ENCODE results near the gene HTRA3.

HTRA3 gene

DNA sequence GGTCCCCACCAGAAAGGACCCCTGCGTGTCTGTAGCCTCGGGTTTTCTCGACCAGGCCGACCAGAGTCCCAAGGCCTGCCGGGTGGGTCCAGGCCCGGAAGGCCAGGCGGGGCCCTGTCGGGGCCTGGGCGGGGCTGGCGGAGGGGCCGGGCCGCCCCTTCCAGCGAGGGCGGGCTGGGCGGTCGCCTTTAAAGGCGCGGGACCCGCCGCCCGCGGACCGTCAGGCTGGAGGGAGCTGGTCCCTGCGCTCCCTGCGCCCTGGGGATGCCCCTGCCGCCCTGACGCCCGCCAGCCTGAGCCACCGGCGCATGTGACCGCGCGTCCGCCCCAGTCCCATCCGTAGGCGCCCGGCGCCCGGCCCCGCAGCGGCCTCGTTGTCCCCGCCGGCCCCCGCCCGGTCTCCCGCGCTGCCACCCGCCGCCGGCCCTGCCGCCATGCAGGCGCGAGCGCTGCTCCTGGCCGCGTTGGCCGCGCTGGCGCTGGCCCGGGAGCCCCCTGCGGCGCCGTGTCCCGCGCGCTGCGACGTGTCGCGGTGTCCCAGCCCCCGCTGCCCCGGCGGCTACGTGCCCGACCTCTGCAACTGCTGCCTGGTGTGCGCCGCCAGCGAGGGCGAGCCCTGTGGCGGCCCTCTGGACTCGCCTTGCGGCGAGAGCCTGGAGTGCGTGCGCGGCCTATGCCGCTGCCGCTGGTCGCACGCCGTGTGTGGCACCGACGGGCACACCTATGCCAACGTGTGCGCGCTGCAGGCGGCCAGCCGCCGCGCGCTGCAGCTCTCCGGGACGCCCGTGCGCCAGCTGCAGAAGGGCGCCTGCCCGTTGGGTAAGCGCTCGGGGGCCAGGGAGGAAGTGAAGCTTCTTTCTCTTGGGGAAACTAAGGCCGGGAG is at the start of gene HTRA3:
Gene HTRA3, plus strand, starts transcription at position 220 of the 883 bp plus-strand sequence. Its CDS starts 215 bp downstream, at position 435.
- no peak for DNase-seq

DNA sequence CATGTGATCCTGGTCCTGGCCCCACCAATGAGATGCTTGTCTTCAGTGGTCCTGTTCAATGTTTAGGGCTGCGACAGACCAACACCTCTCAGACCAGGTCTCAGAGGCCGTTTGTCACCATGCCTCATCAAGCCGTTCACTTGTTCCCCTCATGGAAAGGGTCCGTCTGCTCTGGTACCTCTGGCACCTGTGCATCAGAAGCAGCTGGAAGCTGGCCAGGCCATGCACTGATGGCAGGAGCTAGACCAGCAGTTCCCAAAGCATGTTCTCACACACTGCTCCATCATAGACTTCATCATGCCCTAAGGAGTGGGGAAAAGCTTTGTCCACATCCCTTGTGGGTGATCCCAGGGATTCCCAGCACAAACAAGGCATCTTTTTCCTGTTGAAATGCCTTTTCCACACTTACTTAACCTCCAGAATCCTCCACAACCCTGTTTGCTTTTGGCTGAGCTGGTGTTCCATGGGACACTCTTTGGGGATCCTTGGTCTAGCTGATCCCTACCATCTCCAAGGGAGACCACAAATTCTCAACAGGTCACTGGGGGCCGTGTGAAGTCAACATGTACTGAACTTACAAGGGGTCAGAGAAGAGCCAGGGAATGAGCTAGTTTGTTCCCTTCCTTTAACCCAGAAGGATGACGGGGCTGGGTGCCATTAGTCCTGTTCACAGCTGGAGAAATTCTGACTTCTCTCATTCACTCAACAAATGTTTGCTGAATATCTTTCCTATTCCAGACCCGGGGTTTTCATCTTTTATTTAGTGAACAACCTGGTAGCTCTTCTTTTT is 48.7 kb upstream of the HTRA3 start:
- no peak for DNase-seq

DNA sequence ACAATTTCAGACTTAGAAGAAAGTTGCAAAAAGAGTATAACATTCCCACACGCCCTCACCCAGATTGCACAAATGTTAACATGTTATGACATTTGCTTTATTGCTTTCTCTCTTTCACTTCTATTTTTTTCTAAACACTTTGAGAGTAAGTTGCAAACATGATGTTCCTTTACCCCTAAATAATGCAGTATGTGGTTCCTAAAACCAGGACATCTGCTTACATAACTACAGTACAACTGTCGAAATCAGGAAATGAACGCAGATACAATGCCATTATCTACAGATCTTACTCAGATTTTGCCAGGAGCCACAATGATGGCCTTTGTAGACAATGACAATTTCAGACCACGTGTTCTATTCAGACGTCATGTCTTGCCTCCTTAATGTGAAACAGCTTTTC is 48.1 kb upstream of the HTRA3 start:
- no peak for DNase-seq

DNA sequence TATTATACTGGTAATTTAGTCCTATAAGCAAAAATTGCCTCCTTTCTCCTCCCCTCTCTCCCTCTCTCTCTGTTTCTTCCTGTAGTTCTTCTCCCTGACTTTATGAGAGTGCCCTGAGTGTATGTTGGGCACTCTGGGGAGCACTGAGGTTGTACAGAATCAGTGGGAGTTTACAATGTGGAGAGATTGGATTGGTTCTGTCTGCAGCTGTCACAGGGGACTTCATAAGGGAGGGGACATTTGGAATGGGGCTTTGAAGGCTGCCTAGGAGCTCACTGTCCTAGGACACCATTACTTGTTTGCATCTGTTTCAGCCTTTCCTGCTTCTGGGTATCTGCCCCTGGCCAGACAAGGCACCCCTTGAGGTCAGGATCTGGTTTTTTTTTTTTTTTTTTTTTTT is 47.6 kb upstream of the HTRA3 start:
- no peak for DNase-seq

DNA sequence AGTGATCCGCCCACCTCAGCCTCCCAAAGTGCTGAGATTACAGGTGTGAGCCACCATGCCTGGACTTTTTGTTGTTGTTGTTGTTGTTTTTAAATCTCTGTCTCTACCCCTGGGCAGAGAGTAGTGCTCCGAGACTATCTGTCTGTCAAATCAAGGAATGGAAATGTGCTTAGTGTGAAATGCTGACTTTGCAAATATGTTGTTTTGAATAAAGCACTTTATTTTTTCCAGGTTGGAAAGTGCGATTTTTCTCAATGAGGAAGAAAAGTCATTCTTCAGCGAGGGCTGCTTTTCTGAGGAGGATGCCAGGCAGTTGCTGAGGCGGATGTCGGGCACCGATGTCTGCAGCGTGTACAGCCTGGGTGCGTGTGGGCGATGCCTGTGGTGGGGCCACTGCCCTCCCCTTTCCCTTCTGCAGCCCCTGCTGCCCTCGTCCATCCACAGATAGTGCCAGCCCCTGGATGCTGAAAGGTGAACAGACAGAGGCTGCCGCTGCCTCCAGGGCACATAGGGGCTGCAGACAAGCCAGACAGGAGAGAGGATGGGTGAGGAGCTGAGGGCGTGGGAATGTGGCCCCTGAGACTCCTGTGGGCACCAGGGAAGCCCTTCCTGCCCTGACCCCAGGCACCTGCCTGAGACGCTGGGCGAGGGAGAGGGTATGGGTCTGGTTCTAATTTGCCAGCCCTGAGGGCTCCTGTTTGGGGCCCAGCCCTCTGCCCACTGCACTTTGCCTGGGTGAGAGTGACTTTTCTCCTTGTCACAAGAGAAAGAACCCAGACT is 46.8 kb upstream of the HTRA3 start:
- no peak for DNase-seq

DNA sequence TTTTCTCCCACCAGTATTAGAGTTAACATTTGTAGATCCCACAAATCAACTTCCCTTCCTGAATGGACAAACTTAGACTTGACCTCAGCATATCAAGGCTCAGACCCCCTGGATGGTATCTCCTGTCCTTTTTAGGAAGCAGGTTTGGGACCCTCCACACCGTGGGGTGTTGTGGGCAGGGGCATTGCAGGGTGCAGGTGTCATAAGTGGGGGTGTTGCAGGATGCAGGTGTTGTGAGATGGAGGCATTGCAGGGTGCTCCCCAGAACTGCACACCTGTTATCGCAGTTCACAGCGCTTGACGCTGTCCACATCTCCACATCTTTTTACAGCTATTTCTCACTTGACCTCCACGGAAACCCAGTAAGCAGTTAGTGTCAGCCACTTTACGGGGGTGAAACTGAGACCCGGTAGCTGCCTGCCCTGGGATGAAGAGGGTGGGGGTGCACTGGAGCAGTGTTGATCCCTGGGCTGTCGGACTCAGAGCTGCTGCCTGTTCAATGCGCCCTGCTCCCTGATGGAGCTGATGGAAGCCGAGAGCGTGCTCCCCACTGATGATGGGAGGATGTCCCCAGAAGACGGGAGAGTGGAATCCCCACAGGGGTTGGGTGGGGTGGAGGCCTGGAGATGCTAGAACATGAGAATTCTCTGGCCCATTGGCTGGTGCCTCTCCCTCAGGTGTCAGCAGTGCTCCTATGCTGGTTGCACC is 45.1 kb upstream of the HTRA3 start:
- DNase-seq: no peak

GRCh38 chr4:8224975-8225625 is 44.5 kb upstream of the HTRA3 start:
- no peak for DNase-seq

DNA sequence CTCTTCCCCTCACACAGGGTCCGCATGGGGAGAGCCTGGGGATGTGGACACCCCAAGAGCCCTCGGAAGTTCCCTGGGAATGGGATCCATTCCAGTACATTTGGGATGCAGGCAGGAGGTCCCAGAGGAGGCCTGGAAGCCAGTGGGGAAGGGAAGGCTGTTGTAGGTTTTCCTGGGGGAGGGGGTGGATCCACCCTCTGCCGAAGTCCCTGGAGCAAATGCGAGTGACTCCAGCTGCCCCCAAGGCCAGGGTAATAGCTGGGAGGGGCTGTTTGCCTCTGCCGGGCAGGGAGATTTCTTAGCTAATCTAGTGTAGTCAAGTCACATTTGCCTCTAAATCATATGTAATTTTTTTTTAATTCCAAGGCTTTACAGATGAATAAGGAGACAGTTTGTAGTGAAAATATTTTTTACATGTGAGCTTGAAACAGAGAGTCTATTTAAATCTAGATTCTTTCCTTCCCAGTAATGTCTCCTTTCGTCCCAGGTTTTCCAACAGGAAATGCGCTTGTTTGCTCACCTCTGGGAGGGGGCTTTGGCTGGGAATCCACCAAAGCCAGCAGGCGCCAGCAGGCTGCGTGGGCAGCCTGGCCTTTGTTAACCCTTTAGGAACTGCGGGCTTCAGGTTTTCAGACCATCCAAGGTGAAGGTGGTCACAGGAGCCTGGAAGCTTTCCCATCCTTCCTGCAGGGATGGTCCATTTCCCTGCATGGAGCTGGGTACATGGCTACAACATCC is 43.7 kb upstream of the HTRA3 start:
- DNase-seq: no peak

DNA sequence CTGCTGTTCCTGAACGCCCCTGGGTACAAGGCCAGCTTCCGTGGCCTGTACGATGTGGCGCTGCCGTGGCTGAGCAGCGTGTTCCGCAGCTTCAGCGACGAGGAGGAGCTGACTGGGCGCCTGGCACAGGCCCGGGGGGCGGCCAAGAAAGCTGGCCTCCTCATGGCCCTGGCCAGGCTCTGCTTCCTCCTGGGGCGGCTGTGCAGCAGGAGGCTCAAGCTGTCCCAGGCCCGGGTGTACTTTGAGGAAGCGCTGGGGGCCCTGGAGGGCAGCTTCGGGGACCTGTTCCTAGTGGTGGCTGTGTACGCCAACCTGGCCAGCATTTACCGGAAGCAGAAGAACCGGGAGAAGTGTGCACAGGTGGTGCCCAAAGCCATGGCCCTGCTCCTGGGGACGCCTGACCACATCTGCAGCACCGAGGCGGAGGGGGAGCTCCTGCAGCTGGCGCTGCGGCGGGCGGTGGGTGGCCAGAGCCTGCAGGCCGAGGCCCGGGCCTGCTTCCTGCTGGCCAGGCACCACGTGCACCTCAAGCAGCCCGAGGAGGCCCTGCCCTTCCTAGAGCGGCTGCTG is 42.3 kb upstream of the HTRA3 start:
- DNase-seq: no peak

GRCh38 chr4:8227771-8228318 is 41.7 kb upstream of the HTRA3 start:
- no peak for DNase-seq

DNA sequence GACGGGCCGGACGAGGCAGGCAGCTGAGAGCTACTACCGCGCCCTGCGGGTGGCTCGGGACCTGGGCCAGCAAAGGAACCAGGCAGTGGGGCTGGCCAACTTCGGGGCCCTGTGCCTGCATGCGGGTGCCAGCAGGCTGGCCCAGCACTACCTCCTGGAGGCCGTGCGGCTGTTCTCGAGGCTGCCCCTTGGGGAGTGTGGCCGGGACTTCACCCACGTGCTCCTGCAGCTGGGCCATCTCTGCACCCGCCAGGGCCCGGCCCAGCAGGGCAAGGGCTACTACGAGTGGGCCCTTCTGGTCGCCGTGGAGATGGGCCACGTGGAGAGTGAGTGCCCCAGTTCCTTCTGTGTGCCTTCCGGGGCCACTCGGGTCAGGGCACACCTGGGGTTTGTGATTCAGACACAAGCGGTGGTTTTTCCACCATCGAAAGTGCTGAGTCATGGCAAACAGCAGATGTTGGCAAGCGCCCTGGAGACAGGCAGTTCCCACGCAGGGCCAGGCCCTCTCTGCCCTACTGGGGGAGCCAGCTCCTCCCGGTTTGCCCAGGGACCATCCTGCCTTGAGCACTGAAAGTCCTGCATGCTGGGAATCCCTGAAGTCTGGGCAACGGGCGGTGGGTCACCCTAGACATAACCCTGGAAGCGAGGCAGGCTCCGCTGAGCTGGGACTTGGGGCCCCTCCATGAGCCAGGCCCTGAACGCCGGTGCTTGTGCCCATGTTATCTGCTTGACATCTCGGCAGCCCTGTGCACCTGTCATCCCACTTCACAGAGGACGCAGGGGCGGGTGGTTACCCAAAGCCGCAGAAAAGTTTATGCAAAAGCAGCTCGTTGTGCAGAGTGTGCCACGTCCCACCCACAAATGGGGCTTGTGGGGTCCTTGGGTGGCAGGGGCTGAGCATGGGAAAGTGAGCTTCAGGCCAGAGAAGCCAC is 41.0 kb upstream of the HTRA3 start:
- DNase-seq: peak; percentile 90

DNA sequence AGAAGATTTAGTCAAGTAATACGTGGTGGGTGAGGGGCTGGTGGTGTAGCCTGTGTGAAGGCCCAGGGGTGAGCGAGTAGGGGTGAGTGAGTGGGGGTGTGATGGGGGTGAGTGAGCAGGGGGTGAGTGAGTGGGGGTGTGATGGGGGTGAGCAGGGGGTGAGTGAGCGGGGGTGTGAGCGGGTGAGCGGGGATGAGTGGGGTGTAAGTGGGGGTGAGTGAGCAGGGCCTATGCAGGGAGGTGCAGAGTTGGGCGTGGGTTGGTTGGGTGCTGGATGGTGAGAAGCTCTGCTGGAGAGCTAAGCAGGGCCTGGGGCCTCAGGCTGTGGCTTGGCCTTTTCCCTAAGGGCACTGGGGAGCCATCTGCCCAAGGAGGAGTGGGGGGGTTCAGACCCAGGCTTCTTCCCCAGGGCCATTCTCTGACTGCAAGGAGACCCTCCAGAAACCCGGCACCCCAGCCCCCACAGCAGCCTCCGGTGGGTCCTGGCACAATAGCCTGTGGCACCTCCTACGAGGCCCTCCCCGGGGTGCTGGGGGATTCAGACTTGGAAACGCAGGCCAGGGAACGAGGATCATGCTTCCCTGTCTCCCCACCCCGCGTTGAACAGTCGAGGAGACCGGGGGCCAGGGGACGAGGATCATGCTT is 40.1 kb upstream of the HTRA3 start:
- peak; percentile 49 for DNase-seq

DNA sequence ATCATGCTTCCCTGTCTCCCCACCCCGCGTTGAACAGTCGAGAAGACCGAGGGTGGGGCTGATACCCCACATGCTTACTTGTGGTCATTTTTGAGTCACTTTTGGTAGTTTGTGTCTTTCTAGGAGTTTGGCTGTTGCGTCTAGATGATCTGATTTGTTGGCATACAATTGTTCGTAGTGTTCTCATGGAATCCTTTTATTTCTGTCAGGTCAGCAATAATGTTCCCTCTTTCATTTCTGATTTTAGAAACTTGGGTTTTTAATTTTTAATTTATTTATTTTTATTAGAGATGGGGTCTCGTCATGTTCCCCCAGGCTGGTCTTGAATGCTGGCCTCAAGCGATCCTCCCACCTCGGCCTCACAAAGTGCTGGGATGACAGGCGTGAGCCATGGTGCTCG is 39.5 kb upstream of the HTRA3 start:
- DNase-seq: no peak

DNA sequence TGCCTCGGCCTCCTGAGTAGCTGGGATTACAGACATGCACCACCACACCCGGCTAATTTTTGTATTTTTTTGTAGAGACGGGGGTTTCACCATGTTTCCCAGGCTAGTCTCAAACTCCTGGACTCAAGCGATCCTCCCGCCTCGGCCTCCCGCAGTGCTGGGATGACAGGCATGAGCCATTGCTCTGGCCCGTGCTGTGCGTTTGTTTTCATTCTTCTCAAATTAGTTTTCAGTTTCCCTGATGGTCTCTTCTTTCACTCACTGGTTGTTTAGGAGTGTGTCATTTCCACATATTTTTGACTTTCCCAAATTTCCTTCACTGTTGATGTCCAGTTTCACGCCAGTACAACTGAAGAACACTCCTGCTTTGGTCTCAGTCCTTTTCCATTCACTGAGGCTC is 38.7 kb upstream of the HTRA3 start:
- DNase-seq: no peak

DNA sequence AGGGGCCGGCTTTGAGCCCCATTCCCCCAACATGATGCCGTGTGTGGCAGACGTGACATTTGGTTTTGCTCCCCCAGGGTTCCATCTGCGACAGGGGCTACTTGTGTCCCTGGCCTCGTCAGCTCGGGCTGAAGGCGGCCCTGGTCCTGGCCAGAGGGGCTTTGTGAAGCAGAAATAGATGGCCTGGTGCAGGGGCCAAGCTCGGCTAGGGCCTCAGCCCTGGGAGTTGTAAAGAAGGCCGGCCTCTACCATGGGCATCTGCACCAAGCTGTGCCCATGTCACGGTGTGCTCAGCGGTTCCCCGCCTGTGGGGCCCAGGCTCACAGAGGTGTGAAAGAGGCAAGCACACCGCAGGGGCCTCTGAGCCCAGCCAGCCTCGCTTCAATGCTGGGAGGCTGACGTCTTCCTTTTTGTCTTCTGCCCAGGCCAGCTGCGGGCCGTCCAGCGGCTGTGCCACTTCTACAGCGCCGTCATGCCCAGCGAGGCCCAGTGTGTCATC is 38.0 kb upstream of the HTRA3 start:
- DNase-seq: no peak

DNA sequence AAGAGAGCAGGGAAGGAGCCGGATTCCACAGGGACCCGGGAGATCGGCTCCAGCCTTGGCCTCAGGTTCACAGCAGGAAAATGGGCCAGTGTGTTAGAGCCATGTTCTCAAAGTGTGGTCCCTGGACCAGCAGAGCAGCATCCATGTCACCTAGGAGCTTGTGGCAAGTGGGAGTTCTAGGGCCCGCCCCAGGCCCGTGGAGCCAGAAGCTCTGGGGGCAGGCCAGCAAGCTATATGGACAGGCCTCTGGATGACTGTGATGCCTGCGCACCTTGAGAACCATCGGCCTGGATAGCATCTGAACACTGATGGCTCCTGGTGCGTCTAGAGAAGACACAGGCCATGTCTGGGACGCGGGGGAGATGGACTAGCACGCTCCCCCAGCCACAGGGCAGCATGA is 36.8 kb upstream of the HTRA3 start:
- no peak for DNase-seq

GRCh38 chr4:8233672-8234484 is 35.7 kb upstream of the HTRA3 start:
- DNase-seq: no peak

DNA sequence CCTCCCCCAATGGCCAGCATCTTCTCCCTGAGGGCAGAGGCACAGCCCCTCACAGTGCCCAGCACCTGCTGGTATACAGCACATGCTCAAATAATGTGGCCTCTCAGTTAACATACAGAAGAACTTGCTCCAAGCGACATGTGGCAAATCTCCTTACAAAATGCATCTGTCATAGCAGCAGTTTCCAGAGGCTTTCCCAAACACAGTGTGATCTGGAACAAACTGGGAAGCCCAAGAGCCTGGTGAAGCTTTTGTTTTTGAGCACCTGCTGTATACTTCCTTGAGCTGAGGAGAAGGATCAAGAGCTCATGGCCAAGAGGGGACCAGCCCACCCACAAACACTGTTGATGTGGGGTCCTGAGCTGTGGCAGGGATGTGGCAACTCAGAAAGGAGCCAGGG is 34.8 kb upstream of the HTRA3 start:
- DNase-seq: no peak
